GM12892 (cell line): ENCODE results near the gene GPC5.

ENCODE experiments used
- POLR2A ChIP-seq: IDR thresholded peaks from 2 replicates; pipeline ENCODE4 v1.6.1; 2011; ENCODE audit warnings: low read depth, low read length, control low read depth
- POLR2AphosphoS5 ChIP-seq: IDR thresholded peaks from 2 replicates; pipeline ENCODE4 v1.6.1; 2011; ENCODE audit warnings: low read depth, low read length, control low read depth
- TAF1 ChIP-seq: IDR thresholded peaks from 2 replicates; pipeline ENCODE4 v1.6.1; 2011; ENCODE audit warnings: low read depth, mild to moderate bottlenecking, control low read depth, low read length, borderline replicate concordance

DNA sequence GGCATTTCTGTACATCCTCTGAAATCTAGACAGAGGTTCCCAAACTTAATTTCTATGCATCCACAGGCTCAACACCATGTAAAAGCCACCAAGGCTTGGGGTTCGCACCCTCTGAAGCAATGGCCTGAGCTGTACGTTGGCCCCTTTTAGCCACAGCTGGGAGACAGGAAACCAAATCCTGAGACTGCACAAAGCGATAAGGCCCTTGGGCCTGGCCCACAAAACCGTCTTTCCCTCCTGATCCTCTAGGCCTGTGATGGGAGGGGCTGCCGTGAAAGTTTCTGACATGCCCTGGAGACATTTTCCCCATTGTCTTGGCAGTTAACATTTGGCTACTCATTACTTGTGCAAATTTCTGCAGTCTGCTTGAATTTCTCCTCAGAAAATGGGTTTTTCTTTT is 766.4 kb downstream of the GPC5 start:
- TF ChIP-seq TAF1: no peak
- no peak for TF ChIP-seq POLR2A
- TF ChIP-seq POLR2AphosphoS5: no peak
